H1 (cell line): ENCODE data around the gene MAP2K5. TPM values are rescaled to one million over a fixed set of nuclear protein-coding genes. Genes with fewer than 3 reads are reported as not detected.
A peak's percentile ranks its signal among the peaks of the same experiment; 100 is the strongest.

Experiments used
- CTCF ChIA-PET: fragments of 300-600 bp; sonication (Branson Sonifier 250); formaldehyde crosslinking; loops from one replicate; lab custom pipeline; 2021; ENCODE audit not compliant: partially characterized antibody; lab: Charles Lee
- POLR2A ChIA-PET: fragments of 300-600 bp; sonication (Branson Sonifier 250); formaldehyde crosslinking; loops from one replicate; lab custom pipeline; 2021; ENCODE audit warnings: inconsistent platforms; ENCODE audit not compliant: partially characterized antibody; lab: Charles Lee
- DNase-seq, 2 experiments: peaks; one replicate each; pipeline versions ENCODE4 v3.0.0 to v3.0.0-alpha.2; 2010 to 2022; ENCODE audit warnings: low spot score in 2 of 2, low read depth in 1 of 2, mixed read lengths in 1 of 2
- FAIRE-seq: peaks from 2 replicates; lab custom pipeline; 2011; peaks lifted over from hg19 to GRCh38; lab: Jason Lieb, UNC
- H2AFZ ChIP-seq: 2 replicates; pipeline ENCODE4 v1.8.1; 2012; ENCODE audit warnings: low read length, inconsistent platforms
- H2AK5ac ChIP-seq: 2 replicates; pipeline ENCODE4 v1.6.1; 2013; ENCODE audit warnings: low read depth, low read length
- H2BK120ac ChIP-seq: replicated peaks from 2 replicates; pipeline ENCODE3; 2013; ENCODE audit warnings: low read depth, low read length, inconsistent platforms
- H2BK12ac ChIP-seq: 2 replicates; pipeline ENCODE4 v1.6.1; 2013; ENCODE audit warnings: low read depth, low read length
- H2BK15ac ChIP-seq: 2 replicates; pipeline ENCODE4 v1.6.1; 2013; ENCODE audit warnings: low read length
- H2BK20ac ChIP-seq: 2 replicates; pipeline ENCODE4 v1.6.1; 2013; ENCODE audit warnings: low read length
- H2BK5ac ChIP-seq: 2 replicates; pipeline ENCODE4 v1.6.1; 2013; ENCODE audit warnings: low read depth, low read length
- H3K14ac ChIP-seq: 2 replicates; pipeline ENCODE4 v1.6.1; 2013; ENCODE audit warnings: inconsistent platforms; ENCODE audit not compliant: insufficient read length
- H3K18ac ChIP-seq: 2 replicates; pipeline ENCODE4 v1.6.1; 2013; ENCODE audit warnings: low read length; ENCODE audit errors: extremely low read depth
- H3K23ac ChIP-seq: 2 replicates; pipeline ENCODE4 v1.6.1; 2013; ENCODE audit warnings: inconsistent platforms; ENCODE audit not compliant: insufficient read length
- H3K23me2 ChIP-seq: 2 replicates; pipeline ENCODE4 v1.6.1; 2013; ENCODE audit warnings: low read depth, low read length
- H3K27ac ChIP-seq: 2 replicates; pipeline ENCODE4 v1.6.1; 2011; ENCODE audit warnings: low read depth, low read length, inconsistent platforms
- H3K27me3 ChIP-seq, 4 experiments: replicated peaks in 1 of 4; 1 replicate in 1 of 4; 2 replicates in 3 of 4; pipeline versions ENCODE4 v1.6.1 to v1.8.1; 2011 to 2013; ENCODE audit warnings: low read length in 3 of 4, mild to moderate bottlenecking in 3 of 4, inconsistent platforms in 2 of 4, mixed read lengths in 2 of 4, moderate library complexity in 1 of 4; ENCODE audit not compliant: control insufficient read depth in 3 of 4, insufficient read depth in 3 of 4; ENCODE audit errors: extremely low read depth in 1 of 4
- H3K36me3 ChIP-seq, 4 experiments: 2 replicates each; pipeline versions ENCODE4 v1.6.1 to v1.8.1; 2011 to 2013; ENCODE audit warnings: mild to moderate bottlenecking in 4 of 4, low read length in 3 of 4, moderate library complexity in 2 of 4, control low read depth in 1 of 4, inconsistent platforms in 1 of 4; ENCODE audit not compliant: insufficient read depth in 4 of 4, control insufficient read depth in 2 of 4
- H3K4ac ChIP-seq: replicated peaks from 2 replicates; pipeline ENCODE3; 2013; ENCODE audit warnings: low read length, low read depth, mixed read lengths, inconsistent platforms; ENCODE audit not compliant: insufficient read length
- H3K4me1 ChIP-seq, 4 experiments: replicated peaks in 1 of 4; 1 replicate in 1 of 4; 2 replicates in 3 of 4; pipeline versions ENCODE4 v1.6.1 to v1.8.1; 2011 to 2013; ENCODE audit warnings: low read length in 3 of 4, inconsistent platforms in 2 of 4, mixed read lengths in 1 of 4; ENCODE audit not compliant: insufficient read depth in 4 of 4, control insufficient read depth in 3 of 4
- H3K4me2 ChIP-seq, 2 experiments: 2 replicates each; pipeline versions ENCODE4 v1.6.1 to v1.8.1; 2011 to 2013; ENCODE audit warnings: low read depth in 2 of 2, low read length in 2 of 2, control low read depth in 1 of 2, inconsistent platforms in 1 of 2, mild to moderate bottlenecking in 1 of 2; ENCODE audit not compliant: insufficient read depth in 1 of 2
- H3K4me3 ChIP-seq, 4 experiments: fragments of 200-600, 300-600 bp in 1 of 4; sonication (generic), shearing (Covaris generic), sonication (Bioruptor Twin) in 1 of 4; 2 replicates each; pipeline versions ENCODE4 v1.5.1 to v1.8.1; 2011 to 2016; ENCODE audit warnings: low read length in 4 of 4, low read depth in 3 of 4, control low read depth in 2 of 4, inconsistent platforms in 2 of 4, mild to moderate bottlenecking in 2 of 4, mixed read lengths in 1 of 4, moderate library complexity in 1 of 4; ENCODE audit not compliant: insufficient read depth in 2 of 4; ENCODE audit errors: extremely low read depth in 1 of 4
- H3K56ac ChIP-seq: replicated peaks from 2 replicates; pipeline ENCODE3; 2013; ENCODE audit warnings: low read depth, mild to moderate bottlenecking, mixed read lengths, low read length, inconsistent platforms; ENCODE audit not compliant: insufficient read length
- H3K79me1 ChIP-seq: 2 replicates; pipeline ENCODE4 v1.6.1; 2013; ENCODE audit warnings: low read depth, low read length, control low read depth
- H3K79me2 ChIP-seq, 2 experiments: 2 replicates each; pipeline versions ENCODE4 v1.6.1 to v1.8.1; 2012 to 2013; ENCODE audit warnings: low read length in 2 of 2, mild to moderate bottlenecking in 2 of 2, inconsistent platforms in 1 of 2; ENCODE audit not compliant: insufficient read depth in 2 of 2, control insufficient read depth in 1 of 2
- H3K9ac ChIP-seq, 4 experiments: replicated peaks in 1 of 4; 1 replicate in 1 of 4; 2 replicates in 3 of 4; pipeline versions ENCODE4 v1.6.1 to v1.8.1; 2011 to 2013; ENCODE audit warnings: low read depth in 3 of 4, low read length in 3 of 4, control low read depth in 2 of 4, mild to moderate bottlenecking in 2 of 4, moderate library complexity in 2 of 4, inconsistent platforms in 1 of 4; ENCODE audit errors: extremely low read depth in 1 of 4
- H3K9me3 ChIP-seq, 2 experiments: 2 replicates each; pipeline versions ENCODE4 v1.6.1 to v1.8.1; 2012 to 2013; ENCODE audit warnings: mild to moderate bottlenecking in 2 of 2, moderate library complexity in 2 of 2, control low read depth in 1 of 2, inconsistent platforms in 1 of 2, low read depth in 1 of 2, low read length in 1 of 2, mixed read lengths in 1 of 2; ENCODE audit not compliant: insufficient read depth in 2 of 2
- H4K20me1 ChIP-seq, 2 experiments: replicated peaks in 1 of 2; 2 replicates each; pipeline versions ENCODE3 to v1.8.1; 2011 to 2013; ENCODE audit warnings: inconsistent platforms in 2 of 2, low read length in 2 of 2, mild to moderate bottlenecking in 1 of 2; ENCODE audit not compliant: insufficient read depth in 2 of 2, control insufficient read depth in 1 of 2
- H4K5ac ChIP-seq: 2 replicates; pipeline ENCODE4 v1.6.1; 2013; ENCODE audit warnings: low read length, low read depth, mixed read lengths, inconsistent platforms; ENCODE audit not compliant: insufficient read length
- H4K8ac ChIP-seq: 2 replicates; pipeline ENCODE4 v1.8.0; 2013; ENCODE audit warnings: mild to moderate bottlenecking, moderate library complexity, low read length, inconsistent platforms; ENCODE audit not compliant: insufficient read depth; ENCODE audit errors: extremely low read depth
- H4K91ac ChIP-seq: replicated peaks from 2 replicates; pipeline ENCODE3; 2013; ENCODE audit warnings: low read length, mixed read lengths, inconsistent platforms; ENCODE audit not compliant: insufficient read length
- RAD21 ChIP-seq, 2 experiments: IDR thresholded peaks in 1 of 2; conservative IDR thresholded peaks in 1 of 2; 2 replicates each; pipeline ENCODE4 v1.6.1; 2011; ENCODE audit warnings: low read depth in 2 of 2, low read length in 2 of 2, improper control_type of control experiment in 1 of 2, inconsistent platforms in 1 of 2, mild to moderate bottlenecking in 1 of 2, moderate library complexity in 1 of 2
- TAF7 ChIP-seq: optimal IDR thresholded peaks from 2 replicates; pipeline ENCODE3; 2011; ENCODE audit warnings: low read depth, mild to moderate bottlenecking, inconsistent platforms, low read length, moderate library complexity, borderline replicate concordance
- TEAD4 ChIP-seq: IDR thresholded peaks from 2 replicates; pipeline ENCODE4 v1.6.1; 2012; ENCODE audit warnings: low read depth, low read length, inconsistent platforms, mixed read lengths
- WGBS, 2 experiments: shearing (Covaris generic) in 1 of 2; methylation state at CpG; one replicate each; pipeline versions ENCODE4 v1.1.6 to v1.1.7; 2013 to 2015; ENCODE audit warnings: low lambda C conversion rate in 2 of 2, mixed read lengths in 2 of 2, inconsistent platforms in 1 of 2, low coverage in 1 of 2, missing lambda C conversion rate in 1 of 2; ENCODE audit not compliant: insufficient replicate concordance in 2 of 2, insufficient coverage in 1 of 2, insufficient read length in 1 of 2; ENCODE audit errors: extremely low coverage in 1 of 2, missing lambda C conversion rate in 1 of 2; 5-methylcytosine and 5-hydroxymethylcytosine counted together
- polyA plus RNA-seq, 7 experiments: library from polyadenylated mRNA; depleted of rRNA in 3 of 7; stranded (reverse) in 5 of 7; unstranded in 2 of 7; fragments of >200 nt in 5 of 7; fragments of 200-250 nt in 2 of 7; gene quantifications; 1 replicate in 5 of 7; 2 replicates in 1 of 7; 4 replicates in 1 of 7; pipeline versions ENCODE4 v1.2.1 to v1.2.3, GENCODE V29; 2011 to 2013; ENCODE audit warnings: missing spikeins in 2 of 7, mixed read lengths in 2 of 7
- total RNA-seq: library from RNA; stranded (reverse); fragmentation: NEBNext Ultra II Directional; extraction: Animal tissue kit (Norgen Biotek cat#: 25700); gene quantifications from 2 replicates; pipeline ENCODE4 v1.2.1, GENCODE V29; 2021

The MAP2K5 gene
- total and polyA plus RNA-seq, 2 of the 8 experiments (the other 6 are each of a cell fraction or from before 2014, with no cell fraction given), result 4.4 to 15.8 TPM

DNA sequence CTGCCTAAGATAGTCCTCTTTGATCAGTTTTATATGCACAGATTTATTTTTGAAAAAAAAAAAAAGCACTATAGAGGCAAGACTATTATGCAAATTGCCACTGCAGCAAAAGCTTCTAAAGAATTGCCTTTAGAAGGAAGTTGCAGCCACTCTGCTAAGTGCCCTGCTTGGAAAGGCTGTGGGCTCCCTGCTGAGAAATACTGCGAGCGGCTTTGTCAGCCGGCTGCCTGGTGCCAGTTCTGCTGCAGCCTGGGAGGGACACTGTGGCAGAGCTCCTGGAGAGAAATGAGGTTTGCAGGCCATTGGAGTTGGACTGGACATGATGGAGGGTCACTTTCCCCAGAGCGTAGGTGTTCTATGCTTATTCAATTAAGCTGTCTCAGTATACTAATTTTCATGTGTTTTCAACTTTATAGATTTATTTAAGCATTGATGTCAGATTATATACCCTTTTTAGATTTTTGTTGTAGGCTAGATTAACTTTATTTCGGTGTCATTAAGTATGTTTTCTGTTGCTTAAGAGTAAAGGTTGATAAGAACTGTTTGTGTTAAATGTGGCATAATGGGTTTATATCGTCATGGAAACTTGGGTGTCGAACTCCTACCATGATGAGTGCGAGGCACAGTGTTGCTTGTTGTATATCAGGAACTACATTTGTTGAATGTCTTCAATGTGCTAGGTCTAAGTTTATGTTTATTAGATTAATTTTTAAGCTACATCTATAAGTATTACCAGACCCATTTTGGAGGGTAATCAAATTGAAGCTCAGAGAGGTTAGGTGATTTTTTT, 6.6 kb downstream of the MAP2K5 start:
- no peaks in the 10 kb centered on the region for H3K27me3 ChIP-seq
- H3K23me2 ChIP-seq, result no peaks in the 10 kb centered on the region
- no peak overlapping the region for H3K23ac ChIP-seq
- no peak for FAIRE-seq
- H4K5ac ChIP-seq, result no peak overlapping the region
- DNase-seq, result peak; percentile 59 to 72
- H4K20me1 ChIP-seq, result no peaks in the 10 kb centered on the region
- no peak overlapping the region for H2BK12ac ChIP-seq
- no peak overlapping the region for H3K56ac ChIP-seq
- no peak overlapping the region for H3K9ac ChIP-seq
- no peak overlapping the region for H3K14ac ChIP-seq
- no peak overlapping the region for H2AFZ ChIP-seq
- POLR2A ChIA-PET, result interaction anchor here (0.7 to 1.7 kb wide), 6 partner anchors 9 to 668 kb away, joined by 3 to 5 read pairs (median 4); no protein-coding TSS in a partner anchor
- peaks cover 0 to 18% (median 6%) of the 10 kb centered on the region in 4 experiments; a peak in 6 of 7 replicates for H3K4me1 ChIP-seq
- H4K91ac ChIP-seq, result no peak overlapping the region
- CTCF ChIA-PET, result interaction anchor here (1.0 to 2.0 kb wide), 5 partner anchors 9 to 672 kb away, joined by 3 to 8 read pairs (median 3); no protein-coding TSS in a partner anchor
- no peak overlapping the region for H2BK5ac ChIP-seq
- H3K9me3 ChIP-seq, result no peaks in the 10 kb centered on the region
- peak overlapping the region; percentile 15 to 62; a peak in 3 of 4 replicates for H3K4me2 ChIP-seq
- H3K36me3 ChIP-seq, result peaks cover 0 to 8% (median 2%) of the 10 kb centered on the region in 4 experiments; a peak in 3 of 8 replicates
- peak overlapping the region in 1 of 4 experiments; percentile 14; a peak in 1 of 8 replicates for H3K4me3 ChIP-seq
- TF ChIP-seq RAD21 (IDR thresholded peaks at IDR 0.05 in 1 of 2, conservative IDR thresholded peaks at IDR 0.05 in 1 of 2; ENCODE audit: low read depth in 2 of 2, low read length in 2 of 2) (peak in 1 of 2 experiments; percentile 8; a peak in 2 of 4 replicates), TEAD4 (no peak), TAF7 (no peak)
- WGBS, 2 experiments, result 41% methylated on average over 8 of the region's 8 CpGs; no CpG with 5 or more reads in 1 of the 2 experiments
- peaks cover 2% of the 10 kb centered on the region; the same call in 1 of the 2 replicates for H3K79me1 ChIP-seq
- no peak overlapping the region for H2BK15ac ChIP-seq
- H2BK20ac ChIP-seq, result no peak overlapping the region
- H3K79me2 ChIP-seq, result no peaks in the 10 kb centered on the region
- no peak overlapping the region for H3K18ac ChIP-seq
- H3K27ac ChIP-seq, result no peak overlapping the region
- no peak overlapping the region for H3K4ac ChIP-seq
- no peak overlapping the region for H2BK120ac ChIP-seq
- no peak overlapping the region for H2AK5ac ChIP-seq
- H4K8ac ChIP-seq, result no peak overlapping the region
